MCF 10A (cell line): Measurements from ENCODE around the gene PEMT. TPM values are rescaled to one million over a fixed set of nuclear protein-coding genes. Genes with fewer than 3 reads are reported as not detected.

Experiments
- BruUV-seq: library from RNA; stranded (reverse); fragments of 400-500 nt; replicated peaks from 2 replicates; lab custom pipeline; 2021; lab: Mats Ljungman, UMichigan
- CTCF ChIA-PET: fragments of 300-600 bp; sonication (Branson Sonifier 250); formaldehyde crosslinking; extraction: SDS; loops from one replicate; lab custom pipeline; 2021; ENCODE audit warnings: antibody characterized with exemption, inconsistent platforms; lab: Yijun Ruan, JAX
- POLR2A ChIA-PET: fragments of 300-600, 350-650 bp; sonication (Branson Sonifier 250); formaldehyde crosslinking; extraction: SDS; loops from one replicate; lab custom pipeline; 2020; ENCODE audit warnings: antibody characterized with exemption, inconsistent platforms; lab: Yijun Ruan, JAX
- DNase-seq: peaks from one replicate; pipeline ENCODE4 v3.0.0-alpha.2; 2018; ENCODE audit not compliant: unreplicated experiment
- H3K27ac Mint-ChIP-seq: one replicate; pipeline ENCODE4 v1.8.0; 2022; ENCODE audit warnings: mild to moderate bottlenecking, low read depth, mixed read lengths; ENCODE audit not compliant: unreplicated experiment
- H3K27me3 Mint-ChIP-seq: one replicate; pipeline ENCODE4 v1.8.0; 2022; ENCODE audit warnings: mixed read lengths; ENCODE audit not compliant: insufficient read depth, unreplicated experiment
- H3K36me3 Mint-ChIP-seq: one replicate; pipeline ENCODE4 v1.8.0; 2022; ENCODE audit warnings: mild to moderate bottlenecking, moderate library complexity, mixed read lengths; ENCODE audit not compliant: insufficient read depth, unreplicated experiment
- H3K4me1 Mint-ChIP-seq: one replicate; pipeline ENCODE4 v1.8.0; 2022; ENCODE audit warnings: mixed read lengths; ENCODE audit not compliant: insufficient read depth, unreplicated experiment
- H3K4me3 Mint-ChIP-seq: one replicate; pipeline ENCODE4 v1.8.0; 2022; ENCODE audit warnings: mild to moderate bottlenecking, moderate library complexity, mixed read lengths; ENCODE audit not compliant: unreplicated experiment
- H3K9me3 Mint-ChIP-seq: one replicate; pipeline ENCODE4 v1.8.0; 2022; ENCODE audit warnings: mixed read lengths; ENCODE audit not compliant: unreplicated experiment
- CTCF ChIP-seq: fragments of 200-600 bp; IDR thresholded peaks from one replicate; pipeline ENCODE4 v1.8.0; 2022; ENCODE audit warnings: antibody characterized with exemption, mild to moderate bottlenecking; ENCODE audit not compliant: unreplicated experiment
- intact Hi-C: fragments of 100-400 bp; cut with micrococcal nuclease; formaldehyde crosslinking; loops from 2 replicates; pipeline ENCODE4 v1.14.1; 2022
- total RNA-seq: library from RNA; stranded (reverse); gene quantifications from 2 replicates; pipeline ENCODE4 v1.2.3, GENCODE V29; 2022

Gene PEMT
- total RNA-seq, 1 experiment from 2014 or later: 49.8 TPM

DNA sequence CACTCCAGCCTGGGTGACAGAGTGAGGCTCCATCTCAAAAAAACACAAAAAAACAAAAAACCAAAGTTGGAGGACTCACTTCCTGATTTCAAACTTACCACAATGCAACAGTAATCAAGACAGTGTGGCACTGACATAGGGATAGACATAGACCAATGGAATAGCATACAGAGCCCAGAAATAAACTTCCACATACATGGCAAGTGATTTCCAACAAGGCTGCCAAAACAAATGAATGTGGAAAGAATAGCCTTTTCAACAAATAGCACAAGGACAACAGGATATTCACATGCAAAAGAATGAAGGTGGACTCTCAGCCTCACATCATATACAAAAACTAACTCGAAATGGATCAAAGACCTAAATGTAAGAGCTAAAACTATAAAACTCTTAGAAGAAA lies 58.5 kb downstream of the PEMT start:
- no TSS peak for BruUV-seq
- Mint-ChIP-seq H3K27ac (no peak overlapping the region), H3K4me1 (no peaks in the 10 kb centered on the region), H3K27me3 (no peaks in the 10 kb centered on the region), H3K4me3 (no peak overlapping the region), H3K36me3 (no peaks in the 10 kb centered on the region), H3K9me3 (no peaks in the 10 kb centered on the region)
- intact Hi-C loops: no loop called here
- ChIA-PET CTCF (interaction anchor here (0.6 to 0.7 kb wide), 4 partner anchors 14 to 179 kb away, joined by 3 to 4 read pairs (median 4); no protein-coding TSS in a partner anchor), POLR2A (no interaction called here)
- TF ChIP-seq CTCF: no peak
- no peak for DNase-seq

DNA sequence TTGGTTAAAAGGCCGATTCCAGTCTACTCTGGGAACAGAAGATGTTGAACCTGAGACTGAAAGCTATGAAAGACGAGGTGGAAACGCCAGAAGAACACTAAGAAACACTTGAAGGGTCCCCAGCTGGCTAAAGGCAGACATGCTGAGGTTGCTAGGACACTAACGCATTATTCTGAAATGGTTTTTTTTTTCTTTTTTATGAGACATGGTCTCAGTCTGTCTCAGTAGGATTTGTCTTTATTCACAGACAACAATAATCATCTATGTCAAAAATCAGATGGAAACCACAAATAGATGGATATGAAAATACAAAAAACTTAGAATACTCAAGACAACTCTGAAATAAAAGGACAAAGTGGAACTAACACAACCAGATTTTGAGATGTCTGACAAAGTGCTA lies 60.4 kb downstream of the PEMT start:
- no peak overlapping the region for H3K27ac Mint-ChIP-seq
- no TSS peak for BruUV-seq
- TF ChIP-seq CTCF: no peak

GRCh38 chr17:17528696-17529652 lies 62.5 kb downstream of the PEMT start:
- Mint-ChIP-seq H3K9me3 (no peaks in the 10 kb centered on the region), H3K27me3 (no peaks in the 10 kb centered on the region), H3K4me1 (no peaks in the 10 kb centered on the region), H3K27ac (no peak overlapping the region), H3K36me3 (no peaks in the 10 kb centered on the region), H3K4me3 (no peak overlapping the region)
- BruUV-seq: no TSS peak
- no peak for DNase-seq
- TF ChIP-seq CTCF: no peak
- intact Hi-C loops: no loop called here
- ChIA-PET CTCF (no interaction called here), POLR2A (interaction anchor here (0.6 kb wide), 1 partner anchor 137 kb away, joined by 4 read pairs; no protein-coding TSS in a partner anchor)

More for the DNA sequence above, 60.4 kb downstream of the PEMT start:
- no peak for DNase-seq
- intact Hi-C loops: no loop called here
- H3K27me3 Mint-ChIP-seq: no peaks in the 10 kb centered on the region
- no peaks in the 10 kb centered on the region for H3K4me1 Mint-ChIP-seq
- no peaks in the 10 kb centered on the region for H3K9me3 Mint-ChIP-seq
- ChIA-PET POLR2A (interaction anchor here (0.6 kb wide), 1 partner anchor 232 kb away, joined by 4 read pairs; no protein-coding TSS in a partner anchor), CTCF (no interaction called here)
- H3K4me3 Mint-ChIP-seq: no peak overlapping the region
- H3K36me3 Mint-ChIP-seq: no peaks in the 10 kb centered on the region

- CTCF ChIA-PET: no interaction called here
- intact Hi-C loops: no loop called here
- no peak overlapping the region for H3K27ac Mint-ChIP-seq
- DNase-seq: no peak
- no peaks in the 10 kb centered on the region for H3K36me3 Mint-ChIP-seq
- no peaks in the 10 kb centered on the region for H3K4me1 Mint-ChIP-seq
- H3K27me3 Mint-ChIP-seq: no peaks in the 10 kb centered on the region
- POLR2A ChIA-PET: no interaction called here
- no peaks in the 10 kb centered on the region for H3K9me3 Mint-ChIP-seq
- TF ChIP-seq CTCF: no peak
- no TSS peak for BruUV-seq
- H3K4me3 Mint-ChIP-seq: no peak overlapping the region
Observed at GRCh38 chr17:17527956-17528500, 63.5 kb downstream of the PEMT start.
